HFFc6 (cell line): ENCODE data around the gene TBC1D1. TPM values are rescaled to one million over a fixed set of nuclear protein-coding genes. Genes with fewer than 3 reads are reported as not detected.

Experiments used
- DNase-seq: peaks from one replicate; pipeline ENCODE4 v3.0.0-alpha.2; 2018
- H3K27ac Mint-ChIP-seq: 2 replicates; pipeline ENCODE4 v1.8.0; 2020; ENCODE audit warnings: mild to moderate bottlenecking, mixed read lengths
- H3K27me3 Mint-ChIP-seq: 2 replicates; pipeline ENCODE4 v1.8.0; 2021; ENCODE audit warnings: mild to moderate bottlenecking, moderate library complexity, mixed read lengths; ENCODE audit not compliant: insufficient read depth
- H3K36me3 Mint-ChIP-seq: 2 replicates; pipeline ENCODE4 v1.8.0; 2021; ENCODE audit warnings: low read depth, mixed read lengths
- H3K4me1 Mint-ChIP-seq: 2 replicates; pipeline ENCODE4 v1.8.0; 2020; ENCODE audit warnings: low read depth, mixed read lengths
- H3K4me3 Mint-ChIP-seq: 2 replicates; pipeline ENCODE4 v1.8.0; 2020; ENCODE audit warnings: mild to moderate bottlenecking, moderate library complexity, mixed read lengths
- H3K9me3 Mint-ChIP-seq: 2 replicates; pipeline ENCODE4 v1.8.0; 2020; ENCODE audit warnings: mild to moderate bottlenecking, mixed read lengths
- CTCF ChIP-seq: fragments of 200-600 bp; sonication (generic); IDR thresholded peaks from 2 replicates; pipeline ENCODE4 v1.5.0; 2021; ENCODE audit warnings: antibody characterized with exemption, mild to moderate bottlenecking
- total RNA-seq, 6 experiments: library from RNA; stranded (reverse); fragmentation: NEBNext Ultra II Directional; extraction: Animal tissue kit (Norgen Biotek cat#: 25700); gene quantifications; 2 replicates in 1 of 6; 3 replicates in 5 of 6; pipeline ENCODE4 v1.2.3, GENCODE V29; 2021

TBC1D1 gene
- total RNA-seq, 6 experiments from 2014 or later, result 78.5 to 126 (median 112) TPM

- no peaks in the 10 kb centered on the region for H3K9me3 Mint-ChIP-seq
- TF ChIP-seq CTCF, result no peak
- H3K4me3 Mint-ChIP-seq, result no peak overlapping the region
- no peaks in the 10 kb centered on the region for H3K36me3 Mint-ChIP-seq
- no peak for DNase-seq
- no peak overlapping the region for H3K27ac Mint-ChIP-seq
- no peaks in the 10 kb centered on the region for H3K27me3 Mint-ChIP-seq
- peaks cover 47% of the 10 kb centered on the region for H3K4me1 Mint-ChIP-seq
These were observed 111.0 kb downstream of the TBC1D1 start for GRCh38 chr4:38001927-38002326.

GRCh38 chr4:38002451-38003071, 111.7 kb downstream of the TBC1D1 start:
- Mint-ChIP-seq H3K9me3 (no peaks in the 10 kb centered on the region), H3K27me3 (no peaks in the 10 kb centered on the region), H3K4me3 (no peak overlapping the region), H3K27ac (peak overlapping the region; percentile 42; the same call in 1 of the 2 replicates), H3K36me3 (no peaks in the 10 kb centered on the region), H3K4me1 (peaks cover 47% of the 10 kb centered on the region)
- DNase-seq, result peak; percentile 24
- no peak for TF ChIP-seq CTCF

- no peaks in the 10 kb centered on the region for H3K27me3 Mint-ChIP-seq
- DNase-seq, result no peak
- H3K36me3 Mint-ChIP-seq, result no peaks in the 10 kb centered on the region
- peaks cover 47% of the 10 kb centered on the region for H3K4me1 Mint-ChIP-seq
- H3K4me3 Mint-ChIP-seq, result no peak overlapping the region
- no peak overlapping the region for H3K27ac Mint-ChIP-seq
- no peak for TF ChIP-seq CTCF
- no peaks in the 10 kb centered on the region for H3K9me3 Mint-ChIP-seq
These were observed 112.2 kb downstream of the TBC1D1 start for GRCh38 chr4:38003102-38003501.

GRCh38 chr4:38003628-38004027, 112.7 kb downstream of the TBC1D1 start:
- H3K9me3 Mint-ChIP-seq, result no peaks in the 10 kb centered on the region
- peaks cover 47% of the 10 kb centered on the region for H3K4me1 Mint-ChIP-seq
- H3K27me3 Mint-ChIP-seq, result no peaks in the 10 kb centered on the region
- H3K4me3 Mint-ChIP-seq, result no peak overlapping the region
- no peak for DNase-seq
- no peaks in the 10 kb centered on the region for H3K36me3 Mint-ChIP-seq
- no peak overlapping the region for H3K27ac Mint-ChIP-seq
- TF ChIP-seq CTCF, result no peak

- Mint-ChIP-seq H3K9me3 (no peaks in the 10 kb centered on the region), H3K27ac (peak overlapping the region; percentile 16; the same call in 1 of the 2 replicates), H3K4me3 (peak overlapping the region; percentile 20; the same call in 1 of the 2 replicates), H3K27me3 (no peaks in the 10 kb centered on the region), H3K36me3 (no peaks in the 10 kb centered on the region), H3K4me1 (peaks cover 47% of the 10 kb centered on the region)
- TF ChIP-seq CTCF, result no peak
- DNase-seq, result no peak
These were observed 113.2 kb downstream of the TBC1D1 start for GRCh38 chr4:38004062-38004461.
